K562 (cell line): ENCODE measurements around the gene MED31. TPM values are rescaled to one million over a fixed set of nuclear protein-coding genes. Genes with fewer than 3 reads are reported as not detected.

ENCODE experiments used
- ATAC-seq: fragments of 200-7000 bp; cut with Tn5 transposase; 3 replicates; pipeline ENCODE4 v1.9.1; 2020; ENCODE audit warnings: moderate library complexity
- BruUV-seq: library from RNA; stranded (reverse); fragments of 400-500 nt; replicated peaks from 2 replicates; lab custom pipeline; 2021; lab: Mats Ljungman, UMichigan
- CTCF ChIA-PET: fragments of 300-600 bp; formaldehyde crosslinking; extraction: SDS; loops from one replicate; lab custom pipeline; 2021; ENCODE audit warnings: low intra/inter-chr PET ratio; lab: Yijun Ruan, JAX
- POLR2A ChIA-PET: fragments of 300-600, 350-650 bp; sonication (Branson Sonifier 250); formaldehyde crosslinking; extraction: SDS; loops from one replicate; lab custom pipeline; 2021; ENCODE audit warnings: antibody characterized with exemption, inconsistent platforms; lab: Yijun Ruan, JAX
- DNase-seq, 4 experiments: peaks; one replicate each; pipeline versions ENCODE4 v3.0.0 to v3.0.0-alpha.2; 2011 to 2018; ENCODE audit warnings: low spot score in 3 of 4, mixed read lengths in 3 of 4; ENCODE audit errors: extremely low read depth in 1 of 4
- FAIRE-seq: peaks from 2 replicates; lab custom pipeline; 2011; peaks lifted over from hg19 to GRCh38; lab: Jason Lieb, UNC
- H2AFZ ChIP-seq: 2 replicates; pipeline ENCODE4 v1.6.0; 2011; ENCODE audit warnings: low read depth, low read length, control low read depth, inconsistent platforms
- H3K27ac ChIP-seq: fragments of 200-600 bp; 3 replicates; pipeline ENCODE4 v1.8.0; 2011; ENCODE audit warnings: low read depth, mild to moderate bottlenecking, control low read depth, inconsistent platforms, low read length, moderate library complexity, mixed read lengths; ENCODE audit errors: extremely low read depth
- H3K27me3 ChIP-seq, 2 experiments: fragments of 300-600 bp in 1 of 2; 2 replicates in 1 of 2; 3 replicates in 1 of 2; pipeline versions ENCODE4 v1.6.0 to v1.8.0; 2011; ENCODE audit warnings: inconsistent platforms in 2 of 2, low read length in 2 of 2, mild to moderate bottlenecking in 1 of 2, mixed read lengths in 1 of 2, moderate library complexity in 1 of 2; ENCODE audit not compliant: control insufficient read depth in 2 of 2, insufficient read depth in 2 of 2
- H3K36me3 ChIP-seq: fragments of 300-600 bp; 3 replicates; pipeline ENCODE4 v1.8.0; 2011; ENCODE audit warnings: mild to moderate bottlenecking, low read length, inconsistent platforms; ENCODE audit not compliant: control insufficient read depth, insufficient read depth
- H3K4me1 ChIP-seq, 2 experiments: fragments of 200-600 bp in 1 of 2; replicated peaks in 1 of 2; 2 replicates in 1 of 2; 3 replicates in 1 of 2; pipeline versions ENCODE4 v1.5.1 to v1.8.0; 2011; ENCODE audit warnings: inconsistent platforms in 2 of 2, low read length in 2 of 2, mild to moderate bottlenecking in 1 of 2, mixed read lengths in 1 of 2, moderate library complexity in 1 of 2; ENCODE audit not compliant: control insufficient read depth in 2 of 2, insufficient read depth in 2 of 2
- H3K4me2 ChIP-seq: 2 replicates; pipeline ENCODE4 v1.6.1; 2011; ENCODE audit warnings: low read length, control low read depth, inconsistent platforms, mixed read lengths; ENCODE audit not compliant: insufficient read depth
- H3K4me3 ChIP-seq: fragments of 200-600 bp; sonication (generic), shearing (Covaris generic); 2 replicates; pipeline ENCODE4 v1.5.1; 2016; ENCODE audit warnings: control low read depth, inconsistent platforms
- H3K79me2 ChIP-seq: fragments of 200-600 bp; 3 replicates; pipeline ENCODE4 v1.8.0; 2011; ENCODE audit warnings: low read length, inconsistent platforms; ENCODE audit not compliant: control insufficient read depth, insufficient read depth
- H3K9ac ChIP-seq, 2 experiments: 2 replicates each; pipeline versions ENCODE4 v1.6.0 to v1.6.1; 2011; ENCODE audit warnings: low read depth in 2 of 2, low read length in 2 of 2, control low read depth in 1 of 2, inconsistent platforms in 1 of 2, mild to moderate bottlenecking in 1 of 2, mixed read lengths in 1 of 2; ENCODE audit not compliant: insufficient read depth in 1 of 2
- H3K9me1 ChIP-seq: one replicate; pipeline ENCODE4 v1.6.0; 2011; ENCODE audit warnings: inconsistent platforms, mild to moderate bottlenecking, low read length, moderate library complexity; ENCODE audit not compliant: control insufficient read depth, insufficient read depth
- H3K9me3 ChIP-seq: replicated peaks from 2 replicates; pipeline ENCODE4 v1.5.1; 2011; ENCODE audit warnings: low read depth, low read length, inconsistent platforms; ENCODE audit not compliant: control insufficient read depth, insufficient read depth
- H4K20me1 ChIP-seq: replicated peaks from 2 replicates; pipeline ENCODE4 v1.6.1; 2011; ENCODE audit warnings: low read length, inconsistent platforms, mixed read lengths; ENCODE audit not compliant: control insufficient read depth, insufficient read depth
- BDP1 ChIP-seq: IDR thresholded peaks from 3 replicates; pipeline ENCODE4 v1.6.1; 2011; ENCODE audit not compliant: insufficient read length, insufficient read depth
- RBM25 ChIP-seq: fragments of 200-400 bp; formaldehyde crosslinking; IDR thresholded peaks from 2 replicates; pipeline ENCODE4 v1.6.1; 2018; ENCODE audit warnings: low read length, low read depth, moderate library complexity; ENCODE audit not compliant: severe bottlenecking
- ZEB2 ChIP-seq: fragments of 450-650 bp; IDR thresholded peaks from 2 replicates; pipeline ENCODE4 v1.6.1; 2016
- WGBS: fragments of 100-300 bp; shearing (Covaris generic); methylation state at CpG from one replicate; pipeline ENCODE4 v1.1.6; 2016; ENCODE audit warnings: low coverage, mixed read lengths; ENCODE audit not compliant: insufficient coverage; ENCODE audit errors: missing lambda C conversion rate; 5-methylcytosine and 5-hydroxymethylcytosine counted together
- in situ Hi-C: fragments of 300-500 bp; cut with MboI; formaldehyde crosslinking; loops from 4 replicates; pipeline ENCODE4 v1.15.0; 2018; ENCODE audit warnings: inconsistent platforms, mixed read lengths
- intact Hi-C: fragments of 100-400 bp; cut with micrococcal nuclease; formaldehyde crosslinking; loops from 2 replicates; pipeline ENCODE4 v1.14.2; 2022
- polyA plus RNA-seq, 8 experiments: library from polyadenylated mRNA; depleted of rRNA in 4 of 8; stranded (reverse) in 5 of 8; unstranded in 3 of 8; fragments of >200 nt; fragmentation: Nextera tagmentation in 2 of 8; fragmentation: Illumina TruSeq in 1 of 8; extraction: Ambion mirVana in 2 of 8; extraction: Trizol in 1 of 8; gene quantifications; 2 replicates each; pipeline versions ENCODE4 v1.2.1 to v1.2.3, GENCODE V29; 2011 to 2014; ENCODE audit warnings: inconsistent platforms in 1 of 8, missing spikeins in 1 of 8
- total RNA-seq, 7 experiments: library from RNA; depleted of rRNA in 6 of 7; stranded (reverse); fragments of >200 nt in 6 of 7; fragmentation: Illumina TruSeq in 2 of 7; extraction: Trizol in 2 of 7; gene quantifications; 2 replicates each; pipeline versions ENCODE4 v1.2.1 to v1.2.3, GENCODE V29; 2011 to 2021; ENCODE audit warnings: low replicate concordance in 1 of 7
- TF ChIP-seq, protein P1 (sequence below), 2 experiments: fragments of 450-650 bp in 1 of 2; sonication (generic) in 1 of 2; formaldehyde crosslinking in 1 of 2; IDR thresholded peaks; 2 replicates each; pipeline versions ENCODE4 v1.7.1 to v1.9.0; 2016 to 2022; ENCODE audit warnings: inconsistent platforms in 1 of 2, mild to moderate bottlenecking in 1 of 2, missing genetic modification reagents in 1 of 2

Gene MED31
- total and polyA plus RNA-seq, 9 of the 15 experiments (the other 6 are each of a cell fraction or from before 2014, with no cell fraction given): 6.4 to 39.9 (median 14.6) TPM

DNA sequence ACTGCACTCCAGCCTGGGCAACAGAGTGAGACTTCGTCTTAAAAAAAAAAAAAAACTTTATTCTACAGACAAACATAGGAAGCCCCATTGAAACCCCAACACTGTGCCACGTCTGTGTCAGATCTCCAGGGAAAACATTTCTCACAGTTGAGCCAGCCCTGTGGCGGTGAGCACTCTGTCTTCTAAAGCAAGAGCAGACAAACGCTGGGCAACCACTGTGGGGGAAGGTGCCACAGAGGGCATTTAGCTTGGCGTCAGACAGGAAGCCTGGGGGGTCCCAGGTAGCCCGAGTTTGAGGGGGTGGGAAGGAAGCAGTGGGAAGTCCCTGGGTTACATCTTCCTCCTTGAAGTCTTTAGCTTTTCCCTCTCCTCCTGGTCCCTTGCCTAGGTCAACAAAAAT, 16.1 kb upstream of the MED31 start:
- BruUV-seq: no TSS peak
- H4K20me1 ChIP-seq: no peaks in the 10 kb centered on the region
- FAIRE-seq: no peak
- no peak overlapping the region for H3K9ac ChIP-seq
- in situ Hi-C loops (loop anchor here (5.0 kb wide), 1 partner anchor 340 kb away; no protein-coding TSS in a partner anchor), intact Hi-C loops (loop anchor here (2.0 to 5.0 kb wide), 3 partner anchors 175 to 345 kb away; partner anchors contain the start of gene RNASEK)
- H3K79me2 ChIP-seq: no peaks in the 10 kb centered on the region
- DNase-seq: no peak
- peaks cover 6 to 39% of the 10 kb centered on the region in 2 experiments; a peak in 4 of 5 replicates for H3K27me3 ChIP-seq
- H3K9me3 ChIP-seq: no peaks in the 10 kb centered on the region
- no peak for TF ChIP-seq ZEB2
- TF ChIP-seq, protein P1, sequence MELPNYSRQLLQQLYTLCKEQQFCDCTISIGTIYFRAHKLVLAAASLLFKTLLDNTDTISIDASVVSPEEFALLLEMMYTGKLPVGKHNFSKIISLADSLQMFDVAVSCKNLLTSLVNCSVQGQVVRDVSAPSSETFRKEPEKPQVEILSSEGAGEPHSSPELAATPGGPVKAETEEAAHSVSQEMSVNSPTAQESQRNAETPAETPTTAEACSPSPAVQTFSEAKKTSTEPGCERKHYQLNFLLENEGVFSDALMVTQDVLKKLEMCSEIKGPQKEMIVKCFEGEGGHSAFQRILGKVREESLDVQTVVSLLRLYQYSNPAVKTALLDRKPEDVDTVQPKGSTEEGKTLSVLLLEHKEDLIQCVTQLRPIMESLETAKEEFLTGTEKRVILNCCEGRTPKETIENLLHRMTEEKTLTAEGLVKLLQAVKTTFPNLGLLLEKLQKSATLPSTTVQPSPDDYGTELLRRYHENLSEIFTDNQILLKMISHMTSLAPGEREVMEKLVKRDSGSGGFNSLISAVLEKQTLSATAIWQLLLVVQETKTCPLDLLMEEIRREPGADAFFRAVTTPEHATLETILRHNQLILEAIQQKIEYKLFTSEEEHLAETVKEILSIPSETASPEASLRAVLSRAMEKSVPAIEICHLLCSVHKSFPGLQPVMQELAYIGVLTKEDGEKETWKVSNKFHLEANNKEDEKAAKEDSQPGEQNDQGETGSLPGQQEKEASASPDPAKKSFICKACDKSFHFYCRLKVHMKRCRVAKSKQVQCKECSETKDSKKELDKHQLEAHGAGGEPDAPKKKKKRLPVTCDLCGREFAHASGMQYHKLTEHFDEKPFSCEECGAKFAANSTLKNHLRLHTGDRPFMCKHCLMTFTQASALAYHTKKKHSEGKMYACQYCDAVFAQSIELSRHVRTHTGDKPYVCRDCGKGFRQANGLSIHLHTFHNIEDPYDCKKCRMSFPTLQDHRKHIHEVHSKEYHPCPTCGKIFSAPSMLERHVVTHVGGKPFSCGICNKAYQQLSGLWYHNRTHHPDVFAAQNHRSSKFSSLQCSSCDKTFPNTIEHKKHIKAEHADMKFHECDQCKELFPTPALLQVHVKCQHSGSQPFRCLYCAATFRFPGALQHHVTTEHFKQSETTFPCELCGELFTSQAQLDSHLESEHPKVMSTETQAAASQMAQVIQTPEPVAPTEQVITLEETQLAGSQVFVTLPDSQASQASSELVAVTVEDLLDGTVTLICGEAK (IDR thresholded peaks at IDR 0.05): 0 out of 2 replicates have a peak, but pooled peaks have one; percentile 49
- TF ChIP-seq, protein P1 (CRISPR knock-in tag; IDR thresholded peaks at IDR 0.05): no peak
- TF ChIP-seq RBM25: no peak
- no peak for TF ChIP-seq BDP1
- H2AFZ ChIP-seq: no peak overlapping the region
- H3K9me1 ChIP-seq: no peaks in the 10 kb centered on the region
- ATAC-seq: no peak
- WGBS: 4% methylated on average over 5 of the region's 6 CpGs
- no peaks in the 10 kb centered on the region for H3K36me3 ChIP-seq
- H3K27ac ChIP-seq: no peak overlapping the region
- H3K4me2 ChIP-seq: no peak overlapping the region
- ChIA-PET CTCF (no interaction called here), POLR2A (no interaction called here)
- no peaks in the 10 kb centered on the region; a peak in 1 of 5 replicates for H3K4me1 ChIP-seq
- no peak overlapping the region for H3K4me3 ChIP-seq
